Brain microvascular endothelial cell (primary cell): ENCODE results near the gene ZNF423.

ENCODE experiments used
- DNase-seq: peaks from one replicate; pipeline ENCODE4 v3.0.0-alpha.2; 2020
- H3K27ac ChIP-seq: fragments of 250-450 bp; sonication (Bioruptor Pico); 2 replicates; pipeline ENCODE4 v1.5.1; 2020; ENCODE audit warnings: mild to moderate bottlenecking, moderate library complexity
- H3K27me3 ChIP-seq: fragments of 250-450 bp; sonication (Bioruptor Pico); replicated peaks from 2 replicates; pipeline ENCODE4 v1.5.1; 2020; ENCODE audit warnings: mild to moderate bottlenecking
- H3K36me3 ChIP-seq: fragments of 250-450 bp; sonication (Bioruptor Pico); replicated peaks from 2 replicates; pipeline ENCODE4 v1.5.1; 2020; ENCODE audit warnings: mild to moderate bottlenecking
- H3K4me3 ChIP-seq: 2 replicates; pipeline ENCODE4 v1.5.1; 2011; ENCODE audit warnings: low read depth, mild to moderate bottlenecking, control low read depth, low read length, moderate library complexity
- in situ Hi-C: cut with HindIII; loops from 2 replicates; pipeline ENCODE4 v1.10.0; 2017; ENCODE audit warnings: low sequenced_read_pairs, low pct_ligation_motif_present
- TF ChIP-seq, protein P1 (sequence below): IDR thresholded peaks from 2 replicates; pipeline ENCODE4 v1.5.1; 2011; ENCODE audit warnings: low read depth, mild to moderate bottlenecking, moderate library complexity, low read length, control low read depth, inconsistent platforms; ENCODE audit errors: missing control alignments

ZNF423 gene

DNA sequence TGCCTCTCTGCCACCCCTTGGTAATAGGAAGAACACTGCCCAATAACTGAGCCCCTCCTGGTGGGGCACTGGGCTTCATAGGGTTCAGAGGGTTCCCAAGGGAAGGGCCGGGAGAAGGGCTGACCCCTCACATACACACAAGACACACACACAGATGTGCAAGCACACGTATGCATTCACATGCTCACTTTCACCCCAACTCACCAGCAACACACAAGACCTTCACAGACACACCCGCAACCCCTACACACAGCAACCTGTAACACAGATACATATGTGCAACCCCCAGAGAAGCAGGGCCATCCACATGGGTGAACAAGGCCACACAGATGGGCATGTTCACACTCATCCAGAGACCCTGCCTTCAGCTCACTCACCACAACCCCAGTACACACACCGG lies 225.1 kb downstream of the ZNF423 start:
- H3K27me3 ChIP-seq = no peaks in the 10 kb centered on the region
- no peak for DNase-seq
- no peaks in the 10 kb centered on the region for H3K36me3 ChIP-seq
- H3K27ac ChIP-seq = no peak overlapping the region
- in situ Hi-C loops = no loop called here
- no peak overlapping the region for H3K4me3 ChIP-seq
- TF ChIP-seq, protein P1, sequence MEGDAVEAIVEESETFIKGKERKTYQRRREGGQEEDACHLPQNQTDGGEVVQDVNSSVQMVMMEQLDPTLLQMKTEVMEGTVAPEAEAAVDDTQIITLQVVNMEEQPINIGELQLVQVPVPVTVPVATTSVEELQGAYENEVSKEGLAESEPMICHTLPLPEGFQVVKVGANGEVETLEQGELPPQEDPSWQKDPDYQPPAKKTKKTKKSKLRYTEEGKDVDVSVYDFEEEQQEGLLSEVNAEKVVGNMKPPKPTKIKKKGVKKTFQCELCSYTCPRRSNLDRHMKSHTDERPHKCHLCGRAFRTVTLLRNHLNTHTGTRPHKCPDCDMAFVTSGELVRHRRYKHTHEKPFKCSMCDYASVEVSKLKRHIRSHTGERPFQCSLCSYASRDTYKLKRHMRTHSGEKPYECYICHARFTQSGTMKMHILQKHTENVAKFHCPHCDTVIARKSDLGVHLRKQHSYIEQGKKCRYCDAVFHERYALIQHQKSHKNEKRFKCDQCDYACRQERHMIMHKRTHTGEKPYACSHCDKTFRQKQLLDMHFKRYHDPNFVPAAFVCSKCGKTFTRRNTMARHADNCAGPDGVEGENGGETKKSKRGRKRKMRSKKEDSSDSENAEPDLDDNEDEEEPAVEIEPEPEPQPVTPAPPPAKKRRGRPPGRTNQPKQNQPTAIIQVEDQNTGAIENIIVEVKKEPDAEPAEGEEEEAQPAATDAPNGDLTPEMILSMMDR = no peak

DNA sequence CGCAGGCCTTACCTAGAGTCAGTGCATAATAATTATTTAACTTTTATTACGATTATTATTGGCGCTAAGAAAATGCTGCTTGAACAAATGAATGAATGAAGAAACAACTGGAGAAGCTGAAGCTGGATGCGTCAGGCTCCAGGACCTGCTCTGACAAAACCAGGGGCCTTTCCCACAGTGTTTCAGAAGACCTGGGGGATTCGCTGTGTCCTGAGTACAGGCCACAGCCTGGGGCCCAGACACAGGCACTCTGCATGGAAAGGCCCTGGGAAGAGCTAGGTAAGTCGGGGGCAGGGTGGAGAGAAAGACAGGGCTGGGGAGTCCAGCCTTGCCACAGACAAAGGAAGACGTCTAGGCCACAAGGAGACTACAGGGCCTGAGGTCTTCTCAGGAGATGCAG lies 226.1 kb downstream of the ZNF423 start:
- DNase-seq = no peak
- in situ Hi-C loops = no loop called here
- Histone ChIP-seq H3K4me3 (no peak overlapping the region), H3K27ac (no peak overlapping the region), H3K27me3 (no peaks in the 10 kb centered on the region), H3K36me3 (no peaks in the 10 kb centered on the region)
- TF ChIP-seq, protein P1 = no peak

DNA sequence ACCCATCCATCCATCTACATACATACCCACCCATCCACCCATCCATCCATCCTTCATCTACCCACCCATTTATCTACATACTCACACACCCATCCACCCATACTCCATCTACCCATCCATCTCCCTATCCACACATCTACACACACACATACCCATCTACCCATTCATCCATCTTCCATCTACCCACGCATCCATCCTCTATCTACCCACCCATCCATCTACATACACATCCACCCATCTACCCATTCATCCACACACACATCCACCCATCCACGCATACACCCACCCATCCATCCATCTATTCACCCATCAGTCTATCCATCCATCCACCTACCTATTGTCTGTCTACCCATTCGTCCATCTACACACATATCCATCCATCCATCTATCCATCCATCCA lies 227.8 kb downstream of the ZNF423 start:
- Histone ChIP-seq H3K36me3 (no peaks in the 10 kb centered on the region), H3K27me3 (no peaks in the 10 kb centered on the region), H3K27ac (no peak overlapping the region), H3K4me3 (no peak overlapping the region)
- no peak for DNase-seq
- in situ Hi-C loops = no loop called here
- TF ChIP-seq, protein P1 = no peak

DNA sequence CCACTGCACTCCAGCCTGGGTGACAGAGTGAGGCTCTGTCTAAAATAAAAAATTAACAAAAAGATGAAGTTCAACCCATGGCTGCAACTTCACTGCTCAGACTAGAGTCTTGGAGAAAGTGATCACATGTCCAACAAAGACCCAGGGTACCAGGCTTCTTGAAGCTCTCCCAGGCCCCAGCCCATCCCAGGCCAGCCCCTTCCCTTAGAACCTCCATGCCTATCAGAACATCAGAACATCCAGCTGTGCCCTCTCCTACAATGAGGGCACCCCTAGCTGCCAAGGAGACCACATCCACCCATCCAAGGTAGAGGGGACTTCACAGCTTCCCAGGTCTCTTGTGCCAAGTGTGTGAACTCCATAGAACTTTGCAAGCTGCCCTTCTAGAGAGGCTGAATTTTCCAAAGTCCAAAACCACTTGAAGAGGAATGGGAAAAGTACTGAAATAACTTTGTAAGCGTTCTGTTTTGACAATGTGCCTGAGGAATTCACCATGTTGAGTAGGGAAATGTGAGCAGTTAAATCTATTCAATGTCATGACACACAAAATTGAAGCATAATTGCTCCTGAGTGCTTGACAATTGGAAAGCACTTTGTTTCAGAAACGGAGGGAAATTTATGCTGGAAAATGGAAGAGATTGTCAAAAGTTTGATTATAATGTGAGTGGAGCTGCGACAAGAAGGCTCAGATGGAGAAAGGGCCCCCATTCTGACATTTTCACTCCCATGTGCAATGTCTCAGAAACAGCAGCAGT lies 230.4 kb downstream of the ZNF423 start:
- TF ChIP-seq, protein P1 = no peak
- no peak overlapping the region for H3K4me3 ChIP-seq
- no peaks in the 10 kb centered on the region for H3K27me3 ChIP-seq
- H3K27ac ChIP-seq = no peak overlapping the region
- no peak for DNase-seq
- no peaks in the 10 kb centered on the region for H3K36me3 ChIP-seq
- in situ Hi-C loops = no loop called here

DNA sequence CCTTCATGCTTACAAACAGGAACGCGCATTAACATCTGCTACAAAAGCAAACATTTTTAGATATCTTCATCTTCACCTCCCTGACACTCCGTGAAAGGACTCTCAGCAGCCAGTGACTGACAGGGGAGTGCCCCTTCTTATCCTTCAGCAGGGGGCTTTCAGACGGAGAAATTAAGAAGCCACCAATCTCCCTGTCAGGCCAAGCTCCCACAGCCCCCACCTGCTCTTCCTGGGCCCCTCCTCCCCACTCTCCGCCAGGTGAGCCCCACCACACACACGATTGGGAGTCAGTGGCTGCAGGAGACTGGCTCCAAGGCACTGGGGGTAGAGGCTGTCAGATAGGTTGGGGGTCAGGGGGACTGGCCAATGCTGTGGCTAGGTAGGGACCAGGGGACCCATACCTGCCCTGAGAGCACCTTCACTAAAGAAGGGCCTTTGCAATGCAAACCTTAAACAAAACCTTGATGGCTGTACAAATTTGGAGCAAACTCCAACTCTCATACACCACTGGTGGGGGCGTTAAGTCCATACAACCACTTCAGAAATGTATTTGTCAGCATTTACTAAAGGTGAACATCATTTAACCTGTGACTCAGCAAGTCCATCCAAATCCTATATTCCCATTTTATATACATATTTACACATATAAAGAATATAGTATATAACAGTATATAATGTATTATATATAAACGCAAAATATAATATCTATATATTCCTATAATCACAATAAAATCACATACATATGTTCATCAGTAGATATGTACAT lies 232.2 kb downstream of the ZNF423 start:
- Histone ChIP-seq H3K27ac (no peak overlapping the region), H3K36me3 (no peaks in the 10 kb centered on the region), H3K27me3 (no peaks in the 10 kb centered on the region), H3K4me3 (no peak overlapping the region)
- no peak for DNase-seq
- TF ChIP-seq, protein P1 = no peak
- in situ Hi-C loops = no loop called here
